ENCODE data around the gene ZNF524. TPM values are rescaled to one million over a fixed set of nuclear protein-coding genes. Genes with fewer than 3 reads are reported as not detected.

Gene ZNF524
- total and polyA plus RNA-seq, 9 of the 15 experiments (the other 6 are each of a cell fraction or from before 2014, with no cell fraction given) = 0.08 to 15.6 (median 2.9) TPM

GRCh38 chr19:55600662-55601028 is 557 bp downstream of the ZNF524 start (continued):
- TF ChIP-seq ZBTB40 (IDR thresholded peaks at IDR 0.05) (0 out of 2 replicates have a peak, but pooled peaks have one; percentile 35), ZBTB40 (CRISPR knock-in tag; IDR thresholded peaks at IDR 0.05) (no peak), ZNF740 (CRISPR knock-in tag; IDR thresholded peaks at IDR 0.05) (peak; percentile 83), ZNF740 (tag; IDR thresholded peaks at IDR 0.05) (no peak), MAZ (CRISPR knock-in tag; conservative IDR thresholded peaks at IDR 0.05 in 1 of 2, IDR thresholded peaks at IDR 0.05 in 1 of 2) (0 out of 4 replicates have a peak, but pooled peaks of 1 of the 2 experiments have one; percentile 15)
